OCI-LY7 (cell line): Measurements from ENCODE around the gene STYK1.

ENCODE experiments used
- CTCF ChIP-seq: fragments of 200-600 bp; sonication (generic); conservative IDR thresholded peaks from 2 replicates; pipeline ENCODE4 v1.5.1; 2014; ENCODE audit warnings: mild to moderate bottlenecking, antibody characterized with exemption, low read length, moderate library complexity, mixed read lengths
- EZH2phosphoT487 ChIP-seq: fragments of 200-600 bp; sonication (generic); IDR thresholded peaks from 2 replicates; pipeline ENCODE4 v1.6.1; 2018; ENCODE audit warnings: low read depth, borderline replicate concordance, mild to moderate bottlenecking, mixed run types, antibody characterized with exemption, low read length, moderate library complexity, mixed read lengths

- TF ChIP-seq CTCF: no peak
- no peak for TF ChIP-seq EZH2phosphoT487
Measured at GRCh38 chr12:10584415-10584814, 89.4 kb downstream of the STYK1 start.
